ENCODE measurements around the gene SH3RF3.
A peak's percentile ranks its signal among the peaks of the same experiment; 100 is the strongest.

The SH3RF3 gene

DNA sequence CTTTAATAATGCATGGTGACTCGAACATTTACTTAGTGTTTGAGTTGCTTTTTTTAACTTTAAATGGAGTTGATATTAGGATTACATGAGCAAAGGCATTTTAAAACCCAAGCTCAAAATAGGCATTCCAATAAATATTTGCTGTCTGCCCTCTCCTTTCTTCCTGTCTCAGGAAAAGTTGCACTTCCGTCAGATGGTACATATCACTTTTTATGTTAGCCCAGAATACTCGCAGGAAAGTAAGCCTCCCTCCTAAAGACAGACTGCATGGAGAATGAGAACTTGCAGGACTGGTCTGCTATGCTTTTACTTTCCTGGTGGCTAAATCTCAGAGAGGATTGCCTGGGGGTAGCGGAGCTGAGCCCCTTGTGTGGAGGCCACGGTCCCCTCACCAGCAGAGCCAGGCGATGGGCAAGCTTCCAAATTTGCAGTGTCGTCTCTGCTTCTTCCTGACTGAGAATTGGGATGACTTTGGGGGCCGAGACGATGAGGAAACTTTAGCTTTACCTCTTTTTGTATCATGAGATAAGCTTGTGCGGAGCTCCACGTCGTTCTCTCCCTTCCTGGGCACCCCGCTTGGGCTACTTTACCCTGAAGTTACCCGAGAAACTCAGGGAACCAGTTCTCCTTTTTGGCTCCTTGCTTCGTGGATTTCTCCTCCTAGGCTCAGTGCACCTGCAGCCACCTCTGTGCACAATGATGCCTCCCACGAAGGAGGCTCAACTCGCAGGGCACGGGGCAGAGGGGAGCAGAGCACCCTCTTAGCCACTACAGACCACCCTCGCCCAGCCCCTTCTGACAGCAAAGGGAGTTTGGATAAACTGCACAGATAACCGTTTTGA is 223.3 kb downstream of the SH3RF3 start:
- TF ChIP-seq, protein P1, sequence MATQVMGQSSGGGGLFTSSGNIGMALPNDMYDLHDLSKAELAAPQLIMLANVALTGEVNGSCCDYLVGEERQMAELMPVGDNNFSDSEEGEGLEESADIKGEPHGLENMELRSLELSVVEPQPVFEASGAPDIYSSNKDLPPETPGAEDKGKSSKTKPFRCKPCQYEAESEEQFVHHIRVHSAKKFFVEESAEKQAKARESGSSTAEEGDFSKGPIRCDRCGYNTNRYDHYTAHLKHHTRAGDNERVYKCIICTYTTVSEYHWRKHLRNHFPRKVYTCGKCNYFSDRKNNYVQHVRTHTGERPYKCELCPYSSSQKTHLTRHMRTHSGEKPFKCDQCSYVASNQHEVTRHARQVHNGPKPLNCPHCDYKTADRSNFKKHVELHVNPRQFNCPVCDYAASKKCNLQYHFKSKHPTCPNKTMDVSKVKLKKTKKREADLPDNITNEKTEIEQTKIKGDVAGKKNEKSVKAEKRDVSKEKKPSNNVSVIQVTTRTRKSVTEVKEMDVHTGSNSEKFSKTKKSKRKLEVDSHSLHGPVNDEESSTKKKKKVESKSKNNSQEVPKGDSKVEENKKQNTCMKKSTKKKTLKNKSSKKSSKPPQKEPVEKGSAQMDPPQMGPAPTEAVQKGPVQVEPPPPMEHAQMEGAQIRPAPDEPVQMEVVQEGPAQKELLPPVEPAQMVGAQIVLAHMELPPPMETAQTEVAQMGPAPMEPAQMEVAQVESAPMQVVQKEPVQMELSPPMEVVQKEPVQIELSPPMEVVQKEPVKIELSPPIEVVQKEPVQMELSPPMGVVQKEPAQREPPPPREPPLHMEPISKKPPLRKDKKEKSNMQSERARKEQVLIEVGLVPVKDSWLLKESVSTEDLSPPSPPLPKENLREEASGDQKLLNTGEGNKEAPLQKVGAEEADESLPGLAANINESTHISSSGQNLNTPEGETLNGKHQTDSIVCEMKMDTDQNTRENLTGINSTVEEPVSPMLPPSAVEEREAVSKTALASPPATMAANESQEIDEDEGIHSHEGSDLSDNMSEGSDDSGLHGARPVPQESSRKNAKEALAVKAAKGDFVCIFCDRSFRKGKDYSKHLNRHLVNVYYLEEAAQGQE (IDR thresholded peaks at IDR 0.05; ENCODE audit: insufficient read depth in 1 of 2, low read depth in 2 of 2, low read length in 2 of 2), result no peak
- TF ChIP-seq FOXP2 (optimal IDR thresholded peaks at IDR 0.05; ENCODE audit: borderline replicate concordance, extremely low read depth, extremely low read length, insufficient read depth), result no peak
- TF ChIP-seq SIN3A (IDR thresholded peaks at IDR 0.05; ENCODE audit: borderline replicate concordance, insufficient read depth, low read length), result no peak
- no peak for TF ChIP-seq POLR2AphosphoS5 (IDR thresholded peaks at IDR 0.05; ENCODE audit: low read depth, low read length)
- TF ChIP-seq TAF1 (IDR thresholded peaks at IDR 0.05; ENCODE audit: borderline replicate concordance, insufficient read depth, low read length), result no peak

DNA sequence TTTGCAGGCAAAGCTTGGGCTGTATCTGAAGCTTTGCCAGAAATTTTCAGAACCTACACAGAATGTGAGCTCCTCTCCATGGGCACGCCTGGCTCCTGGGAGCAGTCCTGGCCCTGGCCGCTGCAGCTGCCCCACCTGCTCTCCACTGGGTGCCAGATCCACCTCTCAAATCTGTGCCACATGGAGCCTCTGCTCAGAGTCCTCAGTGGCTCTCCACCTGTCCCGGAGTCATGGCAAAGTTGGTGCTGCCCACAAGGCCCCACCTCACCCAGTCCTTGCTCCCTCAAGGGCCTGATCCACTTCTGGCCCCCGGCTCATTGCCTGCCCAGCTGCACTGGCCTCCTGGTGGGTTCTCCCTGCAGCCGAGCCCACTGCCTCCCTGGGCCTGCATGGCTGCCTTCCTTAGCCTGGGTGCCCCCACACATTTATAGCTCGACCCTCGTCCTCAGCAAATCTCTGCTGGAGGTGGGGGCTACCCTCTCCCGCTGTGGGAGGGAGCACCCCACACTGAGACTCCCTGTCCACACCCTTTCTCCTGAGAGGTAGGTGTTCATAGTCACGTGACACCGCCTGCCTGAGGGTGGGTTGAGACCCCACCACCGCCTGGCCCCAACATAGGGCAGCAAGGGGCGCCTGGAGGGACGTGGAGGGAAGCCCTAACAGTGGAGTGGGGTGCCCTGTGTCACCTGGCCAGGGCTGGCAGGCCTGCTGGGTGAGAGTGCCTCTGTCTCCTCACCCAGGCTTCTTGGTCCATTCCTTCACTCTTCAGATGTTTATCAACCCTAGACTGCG is 224.1 kb downstream of the SH3RF3 start:
- TF ChIP-seq SIN3A (IDR thresholded peaks at IDR 0.05; ENCODE audit: borderline replicate concordance, insufficient read depth, low read length) (no peak), TAF1 (IDR thresholded peaks at IDR 0.05; ENCODE audit: borderline replicate concordance, insufficient read depth, low read length) (no peak), FOXP2 (optimal IDR thresholded peaks at IDR 0.05; ENCODE audit: borderline replicate concordance, extremely low read depth, extremely low read length, insufficient read depth) (no peak), POLR2AphosphoS5 (IDR thresholded peaks at IDR 0.05; ENCODE audit: low read depth, low read length) (no peak)
- TF ChIP-seq, protein P1 (IDR thresholded peaks at IDR 0.05; ENCODE audit: insufficient read depth in 1 of 2, low read depth in 2 of 2, low read length in 2 of 2), result no peak

DNA sequence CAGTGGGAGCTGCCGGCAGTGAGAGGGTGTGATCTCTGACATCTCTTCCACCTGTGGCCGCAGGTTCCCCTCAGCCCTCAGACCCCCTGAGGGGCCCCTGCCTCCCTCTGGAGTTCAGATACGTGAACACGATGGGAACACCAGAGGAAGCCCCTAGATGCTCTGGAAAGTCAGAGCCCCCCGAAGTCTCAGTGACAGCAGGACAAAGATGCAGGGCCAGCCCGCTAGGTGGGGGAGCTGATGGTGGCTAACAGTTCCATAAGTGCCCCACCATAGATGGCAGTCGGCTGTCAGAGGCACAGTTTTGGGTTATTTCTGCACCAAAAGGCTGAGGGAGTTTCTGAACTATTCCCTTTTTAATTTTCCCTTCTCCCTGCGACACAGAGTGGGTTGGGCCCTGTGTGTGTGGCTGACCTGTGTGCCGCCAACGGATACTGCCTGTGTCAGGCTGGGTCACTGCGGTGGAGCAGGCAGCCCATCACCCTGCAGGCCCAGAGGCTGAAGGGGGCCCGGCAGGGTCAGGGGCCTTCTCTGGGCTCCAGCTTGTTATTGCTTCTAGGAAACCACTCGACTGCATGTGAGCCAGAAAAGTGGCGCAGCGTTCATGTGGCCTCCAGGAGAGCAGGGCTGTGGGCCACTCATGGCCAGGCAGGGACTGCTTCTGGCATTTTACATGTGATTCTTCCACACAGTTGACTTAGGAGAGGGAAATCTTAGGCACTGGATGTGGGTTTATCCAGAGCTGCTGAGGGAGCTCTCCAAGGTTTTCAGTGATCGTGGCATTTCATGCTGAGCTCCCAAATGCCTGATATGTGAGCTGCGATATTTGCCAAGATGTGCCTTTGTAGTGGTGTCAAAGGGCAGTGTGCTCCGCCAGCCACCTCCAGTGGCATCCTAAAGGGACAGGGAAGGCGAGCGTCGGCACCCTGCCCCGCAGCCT is 225.1 kb downstream of the SH3RF3 start:
- TF ChIP-seq, protein P1 (IDR thresholded peaks at IDR 0.05; ENCODE audit: insufficient read depth in 1 of 2, low read depth in 2 of 2, low read length in 2 of 2), result peak; percentile 44 to 81; a peak in 2 of 4 replicates
- TF ChIP-seq FOXP2 (optimal IDR thresholded peaks at IDR 0.05; ENCODE audit: borderline replicate concordance, extremely low read depth, extremely low read length, insufficient read depth) (no peak), TAF1 (IDR thresholded peaks at IDR 0.05; ENCODE audit: borderline replicate concordance, insufficient read depth, low read length) (no peak)

DNA sequence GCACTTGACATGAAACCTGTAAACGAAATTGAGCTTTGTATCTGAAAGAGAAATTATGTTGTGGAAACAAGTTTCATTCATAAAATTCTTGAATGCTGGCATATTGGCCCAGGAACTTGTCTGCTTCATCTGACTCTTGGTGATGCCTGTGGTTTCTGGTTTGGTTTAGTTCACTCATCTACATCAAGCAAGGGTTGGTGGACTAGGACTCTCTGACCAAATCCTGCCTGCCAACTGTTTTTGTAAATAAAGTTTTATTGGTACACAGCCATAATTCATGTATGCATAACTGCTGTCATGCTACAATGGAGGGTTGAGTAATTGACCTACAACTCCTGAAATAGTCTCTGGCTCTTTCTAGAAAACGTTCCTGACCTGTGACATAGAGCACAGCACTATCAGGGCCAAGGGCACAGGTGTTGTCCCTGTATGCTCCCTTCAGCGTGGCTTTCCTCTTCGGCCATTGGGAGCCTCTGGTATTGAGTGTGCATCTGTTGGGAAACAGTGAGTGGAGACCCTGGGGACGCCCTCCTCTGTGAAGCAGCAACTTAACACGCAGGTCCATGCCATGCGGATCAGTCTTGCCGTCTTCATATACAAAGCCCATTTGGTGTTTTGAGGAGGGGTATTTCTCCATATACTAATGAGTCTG is 226.3 kb downstream of the SH3RF3 start:
- TF ChIP-seq SIN3A (IDR thresholded peaks at IDR 0.05; ENCODE audit: borderline replicate concordance, insufficient read depth, low read length), result no peak
- TF ChIP-seq FOXP2 (optimal IDR thresholded peaks at IDR 0.05; ENCODE audit: borderline replicate concordance, extremely low read depth, extremely low read length, insufficient read depth), result no peak
- TF ChIP-seq TAF1 (IDR thresholded peaks at IDR 0.05; ENCODE audit: borderline replicate concordance, insufficient read depth, low read length), result no peak
- no peak for TF ChIP-seq POLR2AphosphoS5 (IDR thresholded peaks at IDR 0.05; ENCODE audit: low read depth, low read length)
- TF ChIP-seq, protein P1 (IDR thresholded peaks at IDR 0.05; ENCODE audit: insufficient read depth in 1 of 2, low read depth in 2 of 2, low read length in 2 of 2), result no peak
